ENCODE measurements around the gene CLIP1.

- TF ChIP-seq POLR2A (IDR thresholded peaks at IDR 0.05; ENCODE audit: control extremely low read depth in 1 of 2, low read depth in 2 of 2, low read length in 2 of 2), result no peak
- TF ChIP-seq FOSL1 (IDR thresholded peaks at IDR 0.05; ENCODE audit: insufficient read depth, low read depth, low read length), result no peak
- TF ChIP-seq EZH2 (IDR thresholded peaks at IDR 0.05; ENCODE audit: low read depth, low read length, severe bottlenecking), result no peak
- no peak for TF ChIP-seq BCL11A (IDR thresholded peaks at IDR 0.05; ENCODE audit: low read depth in 2 of 2, low read length in 2 of 2)
- TF ChIP-seq EP300 (IDR thresholded peaks at IDR 0.05; ENCODE audit: borderline replicate concordance in 1 of 2, low read depth in 2 of 2, low read length in 2 of 2), result no peak
These were observed 15.3 kb downstream of the CLIP1 start for GRCh38 chr12:122407208-122407607.

Data from H1 (cell line).